OCI-M2 (cell line): ENCODE results near the gene WASHC2A.
"Not testable (repeated sequence)": the region's sequence is repeated elsewhere in the genome, so short reads cannot be mapped to it uniquely, and the experiment has no call there.

Experiments
- DNase-seq: peaks from one replicate; lab custom pipeline; 2025; ENCODE audit not compliant: unreplicated experiment; lab: John Stamatoyannopoulos, UW

WASHC2A gene

GRCh38 chr10:50132841-50133240, 65.1 kb downstream of the WASHC2A start:
- not testable (repeated sequence) for DNase-seq

DNA sequence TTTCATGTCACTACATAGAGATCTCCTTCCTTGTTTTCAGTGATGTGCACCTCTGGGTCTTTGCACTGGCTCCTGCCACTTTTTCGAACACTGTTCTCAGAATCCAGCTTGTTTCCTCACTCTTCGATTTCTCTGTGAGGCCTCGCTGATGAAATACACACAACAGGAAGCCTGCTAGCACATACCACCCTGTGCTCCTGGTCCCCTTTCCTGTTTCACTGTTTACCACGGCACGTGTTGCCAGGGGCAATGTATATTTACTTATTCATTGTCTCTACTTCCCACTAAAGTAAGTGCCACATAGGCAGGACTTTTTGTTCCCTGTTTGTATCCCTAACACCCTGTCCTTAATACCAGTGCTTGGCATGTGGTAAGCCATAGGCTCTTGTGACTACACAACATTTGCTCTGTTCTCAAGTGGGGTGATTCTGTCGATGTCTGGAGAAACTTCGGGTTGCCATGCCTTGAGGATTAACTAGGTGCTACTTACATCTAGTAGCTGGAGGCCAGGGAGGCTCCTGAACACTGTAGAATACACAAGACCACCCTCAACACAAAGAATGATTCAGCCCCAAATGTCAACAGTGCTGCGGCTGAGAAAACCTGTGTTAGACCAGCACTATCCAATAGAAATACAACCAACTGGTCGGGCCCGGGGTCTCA, 75.9 kb downstream of the WASHC2A start:
- DNase-seq, result not testable (repeated sequence)

GRCh38 chr10:50145575-50145974, 77.8 kb downstream of the WASHC2A start:
- not testable (repeated sequence) for DNase-seq

- DNase-seq, result no peak
Measured at GRCh38 chr10:50152792-50153272, 85.1 kb downstream of the WASHC2A start.

- DNase-seq, result not testable (repeated sequence)
Measured at GRCh38 chr10:50157868-50158267, 90.1 kb downstream of the WASHC2A start.

- DNase-seq, result not testable (repeated sequence)
Measured at GRCh38 chr10:50159856-50160255, 92.1 kb downstream of the WASHC2A start.

- DNase-seq, result not testable (repeated sequence)
Measured at GRCh38 chr10:50165038-50165437, 97.3 kb downstream of the WASHC2A start.

GRCh38 chr10:50167833-50168232, 100.1 kb downstream of the WASHC2A start:
- DNase-seq, result not testable (repeated sequence)

DNA sequence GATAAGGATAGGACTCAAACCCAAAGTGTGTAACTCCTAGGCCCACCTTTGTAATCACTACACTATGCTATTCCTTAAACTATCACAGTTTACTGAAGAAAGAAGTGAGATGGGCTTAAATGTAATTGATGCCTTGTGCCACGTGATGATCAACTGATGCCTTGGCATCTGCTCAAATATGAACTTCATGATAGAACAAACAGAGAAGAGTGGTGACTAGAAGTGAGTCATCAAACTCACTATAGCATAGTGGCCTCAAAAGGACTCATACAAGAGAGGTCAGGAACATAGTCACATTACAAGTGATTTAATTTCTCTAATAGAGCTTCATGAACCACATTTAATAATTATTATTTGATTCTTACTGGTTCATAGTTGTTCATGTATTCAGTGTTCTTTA, 101.8 kb downstream of the WASHC2A start:
- DNase-seq, result not testable (repeated sequence)

- DNase-seq, result not testable (repeated sequence)
Measured at GRCh38 chr10:50174788-50175525, 107.2 kb downstream of the WASHC2A start.
